ENCODE results near the gene SLC6A4. TPM values are rescaled to one million over a fixed set of nuclear protein-coding genes. Genes with fewer than 3 reads are reported as not detected.
"Not testable (repeated sequence)": the region's sequence is repeated elsewhere in the genome, so short reads cannot be mapped to it uniquely, and the experiment has no call there.

The SLC6A4 gene
- total RNA-seq, 1 experiment from 2014 or later: not detected

DNA sequence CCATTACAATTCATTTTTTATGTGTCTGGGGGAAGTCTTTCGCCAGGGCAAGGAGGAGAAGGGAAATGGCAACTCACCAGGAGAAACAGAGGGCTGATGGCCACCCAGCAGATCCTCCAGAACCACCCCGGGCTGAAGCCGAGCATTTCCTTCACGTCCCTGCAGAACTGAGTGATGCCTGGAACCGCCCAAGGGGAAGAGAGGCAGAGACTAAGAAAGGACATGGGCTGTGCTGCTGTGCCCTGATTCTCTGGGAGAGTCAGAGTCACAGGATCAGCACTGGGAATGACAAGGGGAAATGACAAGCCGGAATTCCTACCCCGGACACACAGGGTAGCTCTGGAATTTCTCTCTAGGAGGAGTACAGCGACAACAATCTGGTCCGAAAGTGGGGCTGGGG, 27.8 kb downstream of the SLC6A4 start:
- no peaks in the 10 kb centered on the region for H3K36me3 Mint-ChIP-seq (ENCODE audit: insufficient read depth, unreplicated experiment)
- TF ChIP-seq, protein P1, sequence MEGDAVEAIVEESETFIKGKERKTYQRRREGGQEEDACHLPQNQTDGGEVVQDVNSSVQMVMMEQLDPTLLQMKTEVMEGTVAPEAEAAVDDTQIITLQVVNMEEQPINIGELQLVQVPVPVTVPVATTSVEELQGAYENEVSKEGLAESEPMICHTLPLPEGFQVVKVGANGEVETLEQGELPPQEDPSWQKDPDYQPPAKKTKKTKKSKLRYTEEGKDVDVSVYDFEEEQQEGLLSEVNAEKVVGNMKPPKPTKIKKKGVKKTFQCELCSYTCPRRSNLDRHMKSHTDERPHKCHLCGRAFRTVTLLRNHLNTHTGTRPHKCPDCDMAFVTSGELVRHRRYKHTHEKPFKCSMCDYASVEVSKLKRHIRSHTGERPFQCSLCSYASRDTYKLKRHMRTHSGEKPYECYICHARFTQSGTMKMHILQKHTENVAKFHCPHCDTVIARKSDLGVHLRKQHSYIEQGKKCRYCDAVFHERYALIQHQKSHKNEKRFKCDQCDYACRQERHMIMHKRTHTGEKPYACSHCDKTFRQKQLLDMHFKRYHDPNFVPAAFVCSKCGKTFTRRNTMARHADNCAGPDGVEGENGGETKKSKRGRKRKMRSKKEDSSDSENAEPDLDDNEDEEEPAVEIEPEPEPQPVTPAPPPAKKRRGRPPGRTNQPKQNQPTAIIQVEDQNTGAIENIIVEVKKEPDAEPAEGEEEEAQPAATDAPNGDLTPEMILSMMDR (IDR thresholded peaks at IDR 0.05; ENCODE audit: unreplicated experiment): no peak
- peaks cover 49% of the 10 kb centered on the region for H3K27me3 Mint-ChIP-seq (ENCODE audit: unreplicated experiment)
- no peak overlapping the region for H3K4me3 Mint-ChIP-seq (ENCODE audit: low read depth, unreplicated experiment)
- no peaks in the 10 kb centered on the region for H3K9me3 Mint-ChIP-seq (ENCODE audit: low read depth, unreplicated experiment)
- intact Hi-C loops (cut with micrococcal nuclease; ENCODE audit: unreplicated experiment): no loop called here
- CTCF ChIA-PET: no interaction called here
- H3K27ac Mint-ChIP-seq (ENCODE audit: unreplicated experiment): no peak overlapping the region
- DNase-seq: no peak
- BruUV-seq (replicated peaks): no TSS peak
- H3K4me1 Mint-ChIP-seq (ENCODE audit: low read depth, unreplicated experiment): no peaks in the 10 kb centered on the region

DNA sequence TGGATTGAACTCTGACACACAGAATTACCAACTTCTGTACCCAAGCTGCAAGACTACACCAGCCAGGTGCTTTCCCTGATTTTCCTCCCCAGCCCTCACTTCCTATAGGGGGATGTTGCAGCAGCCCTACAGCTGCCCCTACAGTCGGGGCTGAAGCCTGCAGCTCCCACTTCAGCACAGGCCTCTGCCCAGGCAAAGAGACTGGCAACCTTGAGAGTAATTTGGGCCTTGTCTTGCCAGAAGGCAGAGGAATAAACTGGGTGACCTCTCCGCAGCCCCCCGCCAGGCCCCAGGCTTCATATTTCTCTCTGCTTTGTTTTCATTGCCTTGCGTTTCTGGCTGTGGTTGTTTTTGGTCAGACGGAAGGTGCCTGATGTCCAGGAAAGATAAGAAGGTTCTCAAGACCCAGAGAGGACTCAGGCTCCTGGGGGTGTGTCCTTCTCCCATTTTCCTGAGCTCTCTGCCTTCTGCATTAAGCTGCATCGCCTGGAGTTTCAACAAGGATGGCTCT, 32.0 kb downstream of the SLC6A4 start:
- Mint-ChIP-seq H3K4me1 (ENCODE audit: low read depth, unreplicated experiment) (no peaks in the 10 kb centered on the region), H3K4me3 (ENCODE audit: low read depth, unreplicated experiment) (no peak overlapping the region), H3K27ac (ENCODE audit: unreplicated experiment) (no peak overlapping the region), H3K27me3 (ENCODE audit: unreplicated experiment) (peaks cover 17% of the 10 kb centered on the region), H3K36me3 (ENCODE audit: insufficient read depth, unreplicated experiment) (no peaks in the 10 kb centered on the region), H3K9me3 (ENCODE audit: low read depth, unreplicated experiment) (no peaks in the 10 kb centered on the region)
- CTCF ChIA-PET: interaction anchor here (1.0 to 1.1 kb wide), 2 partner anchors 13 to 33 kb away, joined by 3 read pairs; no protein-coding TSS in a partner anchor
- TF ChIP-seq, protein P1 (IDR thresholded peaks at IDR 0.05; ENCODE audit: unreplicated experiment): no peak
- no TSS peak for BruUV-seq (replicated peaks)
- intact Hi-C loops (cut with micrococcal nuclease; ENCODE audit: unreplicated experiment): no loop called here
- no peak for DNase-seq

DNA sequence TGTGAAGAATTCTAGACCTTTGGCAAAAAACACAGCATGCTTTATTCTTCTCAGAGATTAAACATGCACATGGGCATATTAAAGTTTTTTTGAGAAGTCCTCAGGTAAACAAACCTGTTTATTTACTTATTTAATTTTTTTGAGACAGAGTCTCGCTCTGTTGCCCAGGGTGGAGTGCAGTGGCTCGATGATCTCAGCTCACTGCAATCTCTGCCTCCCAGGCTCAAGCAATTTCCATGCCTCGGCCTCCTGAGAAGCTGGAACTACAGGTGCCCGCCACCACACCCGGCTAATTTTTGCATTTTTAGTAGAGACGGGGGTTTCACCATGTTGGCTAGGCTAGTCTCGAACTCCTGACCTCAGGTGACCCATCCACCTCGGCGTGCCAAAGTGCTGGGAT, 34.8 kb downstream of the SLC6A4 start:
- intact Hi-C loops (cut with micrococcal nuclease; ENCODE audit: unreplicated experiment); H3K4me3 Mint-ChIP-seq (ENCODE audit: low read depth, unreplicated experiment); CTCF ChIA-PET; H3K9me3 Mint-ChIP-seq (ENCODE audit: low read depth, unreplicated experiment); DNase-seq; BruUV-seq (replicated peaks); H3K4me1 Mint-ChIP-seq (ENCODE audit: low read depth, unreplicated experiment); H3K27ac Mint-ChIP-seq (ENCODE audit: unreplicated experiment); H3K36me3 Mint-ChIP-seq (ENCODE audit: insufficient read depth, unreplicated experiment); H3K27me3 Mint-ChIP-seq (ENCODE audit: unreplicated experiment): not testable (repeated sequence)

DNA sequence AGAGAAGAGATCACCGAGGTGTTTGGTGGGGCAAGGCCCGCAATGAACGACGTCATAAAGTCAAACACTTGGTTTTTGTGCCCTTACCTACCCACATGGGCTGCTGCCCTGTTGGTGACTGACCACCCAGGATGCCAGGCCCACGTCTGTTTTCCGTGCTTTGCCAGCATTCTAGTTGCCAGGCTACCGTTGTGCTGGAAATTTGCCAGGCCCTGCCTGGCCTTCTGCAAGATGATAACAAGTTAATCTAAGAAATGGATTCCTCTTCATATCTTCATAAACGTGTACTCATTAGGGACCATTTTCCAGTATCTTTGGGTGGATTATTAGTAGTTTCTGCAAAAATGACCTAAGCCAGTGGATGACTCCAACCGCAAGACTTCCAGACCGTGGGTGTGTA, 35.4 kb downstream of the SLC6A4 start:
- TF ChIP-seq, protein P1 (IDR thresholded peaks at IDR 0.05; ENCODE audit: unreplicated experiment): no peak
- H3K4me1 Mint-ChIP-seq (ENCODE audit: low read depth, unreplicated experiment): no peaks in the 10 kb centered on the region
- no peaks in the 10 kb centered on the region for H3K36me3 Mint-ChIP-seq (ENCODE audit: insufficient read depth, unreplicated experiment)
- CTCF ChIA-PET: no interaction called here
- no peak overlapping the region for H3K27ac Mint-ChIP-seq (ENCODE audit: unreplicated experiment)
- BruUV-seq (replicated peaks): no TSS peak
- DNase-seq: no peak
- no peaks in the 10 kb centered on the region for H3K9me3 Mint-ChIP-seq (ENCODE audit: low read depth, unreplicated experiment)
- no peaks in the 10 kb centered on the region for H3K27me3 Mint-ChIP-seq (ENCODE audit: unreplicated experiment)
- intact Hi-C loops (cut with micrococcal nuclease; ENCODE audit: unreplicated experiment): no loop called here
- no peak overlapping the region for H3K4me3 Mint-ChIP-seq (ENCODE audit: low read depth, unreplicated experiment)

DNA sequence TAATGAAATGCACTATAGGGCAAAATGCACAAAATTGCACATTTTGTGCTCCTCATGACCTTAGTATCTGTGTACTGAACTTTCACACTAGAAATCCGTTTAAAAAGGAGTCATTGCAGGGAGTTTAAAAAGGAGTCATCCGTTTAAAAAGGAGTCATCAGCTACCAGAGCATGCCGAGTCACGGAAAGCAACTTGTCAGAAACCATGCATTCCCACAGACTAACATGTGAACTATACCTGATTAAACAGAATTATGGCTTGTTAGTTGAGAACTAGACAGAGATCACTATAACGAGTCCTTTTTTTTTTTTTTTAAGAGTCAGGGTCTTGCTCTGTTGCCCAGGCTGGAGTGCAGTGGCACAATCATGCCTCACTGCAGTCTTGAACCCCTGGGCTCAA, 35.9 kb downstream of the SLC6A4 start:
- H3K4me3 Mint-ChIP-seq (ENCODE audit: low read depth, unreplicated experiment): no peak overlapping the region
- no peaks in the 10 kb centered on the region for H3K27me3 Mint-ChIP-seq (ENCODE audit: unreplicated experiment)
- TF ChIP-seq, protein P1 (IDR thresholded peaks at IDR 0.05; ENCODE audit: unreplicated experiment): no peak
- CTCF ChIA-PET: no interaction called here
- H3K36me3 Mint-ChIP-seq (ENCODE audit: insufficient read depth, unreplicated experiment): no peaks in the 10 kb centered on the region
- no peaks in the 10 kb centered on the region for H3K4me1 Mint-ChIP-seq (ENCODE audit: low read depth, unreplicated experiment)
- BruUV-seq (replicated peaks): no TSS peak
- intact Hi-C loops (cut with micrococcal nuclease; ENCODE audit: unreplicated experiment): no loop called here
- no peak overlapping the region for H3K27ac Mint-ChIP-seq (ENCODE audit: unreplicated experiment)
- no peaks in the 10 kb centered on the region for H3K9me3 Mint-ChIP-seq (ENCODE audit: low read depth, unreplicated experiment)
- DNase-seq: no peak

Data from Calu3 (cell line).